Panc1 (cell line): ENCODE data around the gene TERT. TPM values are rescaled to one million over a fixed set of nuclear protein-coding genes. Genes with fewer than 3 reads are reported as not detected.

Experiments
- ATAC-seq: fragments of 200-7000 bp; cut with Tn5 transposase; 2 replicates; pipeline ENCODE4 v1.9.1; 2020; ENCODE audit warnings: mild to moderate bottlenecking, moderate library complexity
- BruUV-seq: library from RNA; stranded (reverse); fragments of 400-500 nt; replicated peaks from 2 replicates; lab custom pipeline; 2021; lab: Mats Ljungman, UMichigan
- CTCF ChIA-PET: fragments of 300-600 bp; sonication (Branson Sonifier 250); formaldehyde crosslinking; loops from one replicate; lab custom pipeline; 2022; ENCODE audit warnings: antibody characterized with exemption; lab: Charles Lee
- POLR2A ChIA-PET: fragments of 300-600 bp; sonication (Branson Sonifier 250); formaldehyde crosslinking; loops from one replicate; lab custom pipeline; 2022; ENCODE audit warnings: antibody characterized with exemption; lab: Charles Lee
- DNase-seq: peaks from one replicate; pipeline ENCODE4 v3.0.0-alpha.2; 2010; ENCODE audit warnings: low read depth, low spot score
- H3K27ac ChIP-seq: 2 replicates; pipeline ENCODE4 v1.5.1; 2011; ENCODE audit warnings: mild to moderate bottlenecking, low read length, inconsistent platforms
- H3K27me3 ChIP-seq: fragments of 200-500 bp; sonication (Bioruptor generic); 2 replicates; pipeline ENCODE4 v1.6.0; 2014; ENCODE audit warnings: low read length, inconsistent platforms; ENCODE audit not compliant: control insufficient read depth, insufficient read depth
- H3K36me3 ChIP-seq: fragments of 200-500 bp; sonication (Bioruptor generic); 2 replicates; pipeline ENCODE4 v1.5.1; 2014; ENCODE audit warnings: inconsistent platforms, mild to moderate bottlenecking, low read length, moderate library complexity; ENCODE audit not compliant: control insufficient read depth, insufficient read depth
- H3K4me1 ChIP-seq: 2 replicates; pipeline ENCODE4 v1.5.1; 2011; ENCODE audit warnings: inconsistent platforms, mild to moderate bottlenecking, low read length, moderate library complexity; ENCODE audit not compliant: control insufficient read depth, insufficient read depth
- H3K4me3 ChIP-seq, 2 experiments: 2 replicates each; pipeline ENCODE4 v1.5.1; 2011 to 2012; ENCODE audit warnings: low read depth in 2 of 2, low read length in 2 of 2, mild to moderate bottlenecking in 2 of 2, inconsistent platforms in 1 of 2, moderate library complexity in 1 of 2
- H3K9me3 ChIP-seq: fragments of 200-500 bp; sonication (Bioruptor generic); 2 replicates; pipeline ENCODE4 v1.5.1; 2014; ENCODE audit warnings: low read depth, mild to moderate bottlenecking, inconsistent platforms, low read length, moderate library complexity; ENCODE audit not compliant: control insufficient read depth, insufficient read depth
- CTCF ChIP-seq: fragments of 450-650 bp; IDR thresholded peaks from 2 replicates; pipeline ENCODE4 v1.5.1; 2017; ENCODE audit warnings: mild to moderate bottlenecking
- POLR2AphosphoS5 ChIP-seq: IDR thresholded peaks from 2 replicates; pipeline ENCODE4 v1.6.1; 2012; ENCODE audit warnings: mild to moderate bottlenecking, low read depth, low read length, moderate library complexity
- SIN3A ChIP-seq: IDR thresholded peaks from 2 replicates; pipeline ENCODE4 v1.6.1; 2012; ENCODE audit warnings: low read depth, mild to moderate bottlenecking, low read length, moderate library complexity, borderline replicate concordance; ENCODE audit not compliant: insufficient read depth
- TCF7L2 ChIP-seq: IDR thresholded peaks from 2 replicates; pipeline ENCODE4 v1.6.1; 2011; ENCODE audit warnings: mild to moderate bottlenecking, low read depth, low read length, inconsistent platforms
- in situ Hi-C: cut with HindIII; loops from 2 replicates; pipeline ENCODE4 v1.10.0; 2016; ENCODE audit warnings: low sequenced_read_pairs, low pct_unique_long_range_greater_than_20kb
- intact Hi-C: fragments of 100-400 bp; cut with micrococcal nuclease; formaldehyde crosslinking; loops from one replicate; pipeline ENCODE4 v1.10.0; 2022; ENCODE audit not compliant: unreplicated experiment
- total RNA-seq: library from RNA; stranded (reverse); gene quantifications from one replicate; pipeline ENCODE4 v1.2.1, GENCODE V29; 2021; ENCODE audit not compliant: unreplicated experiment
- TF ChIP-seq, protein P1 (sequence below), 2 experiments: IDR thresholded peaks; 2 replicates each; pipeline ENCODE4 v1.6.1; 2011 to 2012; ENCODE audit warnings: low read depth in 2 of 2, control low read depth in 1 of 2, low read length in 1 of 2, mild to moderate bottlenecking in 1 of 2, moderate library complexity in 1 of 2; ENCODE audit not compliant: insufficient read depth in 1 of 2

Gene TERT
- total RNA-seq, 1 experiment from 2014 or later = 8.9 TPM

DNA sequence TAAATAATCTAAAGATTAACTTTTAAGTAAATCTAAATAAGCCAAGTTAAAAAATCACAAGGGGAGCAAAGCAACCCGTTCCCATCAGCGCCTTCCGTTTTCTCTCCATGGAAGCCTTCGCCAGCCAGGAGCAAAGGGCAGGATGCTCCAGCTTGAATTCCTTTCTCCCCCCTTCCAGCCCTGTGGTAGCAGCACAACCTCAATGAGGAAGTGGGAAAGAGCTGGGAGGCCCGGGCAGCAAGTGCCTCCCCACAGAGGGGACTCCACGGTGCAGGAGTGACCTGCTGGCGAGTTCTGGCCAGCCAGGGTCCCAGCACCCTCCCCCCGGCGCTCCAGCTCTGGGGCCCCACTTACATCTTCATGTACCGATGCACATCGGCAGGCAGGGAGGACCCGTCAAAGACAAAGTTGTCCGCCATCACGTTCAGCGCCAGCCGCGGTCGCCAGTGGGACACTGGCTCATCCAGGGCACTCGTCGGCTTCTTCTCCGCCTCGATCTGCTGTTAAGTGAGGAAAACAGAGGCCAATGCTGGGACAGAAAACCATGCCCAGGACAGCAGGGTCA, 43.7 kb upstream of the TERT start:
- Histone ChIP-seq H3K9me3 (no peaks in the 10 kb centered on the region), H3K4me1 (peaks cover 6% of the 10 kb centered on the region; the same call in 1 of the 2 replicates), H3K4me3 (no peak overlapping the region), H3K36me3 (peaks cover 24% of the 10 kb centered on the region), H3K27me3 (no peaks in the 10 kb centered on the region), H3K27ac (no peak overlapping the region)
- TF ChIP-seq TCF7L2 = no peak
- TF ChIP-seq, protein P1, sequence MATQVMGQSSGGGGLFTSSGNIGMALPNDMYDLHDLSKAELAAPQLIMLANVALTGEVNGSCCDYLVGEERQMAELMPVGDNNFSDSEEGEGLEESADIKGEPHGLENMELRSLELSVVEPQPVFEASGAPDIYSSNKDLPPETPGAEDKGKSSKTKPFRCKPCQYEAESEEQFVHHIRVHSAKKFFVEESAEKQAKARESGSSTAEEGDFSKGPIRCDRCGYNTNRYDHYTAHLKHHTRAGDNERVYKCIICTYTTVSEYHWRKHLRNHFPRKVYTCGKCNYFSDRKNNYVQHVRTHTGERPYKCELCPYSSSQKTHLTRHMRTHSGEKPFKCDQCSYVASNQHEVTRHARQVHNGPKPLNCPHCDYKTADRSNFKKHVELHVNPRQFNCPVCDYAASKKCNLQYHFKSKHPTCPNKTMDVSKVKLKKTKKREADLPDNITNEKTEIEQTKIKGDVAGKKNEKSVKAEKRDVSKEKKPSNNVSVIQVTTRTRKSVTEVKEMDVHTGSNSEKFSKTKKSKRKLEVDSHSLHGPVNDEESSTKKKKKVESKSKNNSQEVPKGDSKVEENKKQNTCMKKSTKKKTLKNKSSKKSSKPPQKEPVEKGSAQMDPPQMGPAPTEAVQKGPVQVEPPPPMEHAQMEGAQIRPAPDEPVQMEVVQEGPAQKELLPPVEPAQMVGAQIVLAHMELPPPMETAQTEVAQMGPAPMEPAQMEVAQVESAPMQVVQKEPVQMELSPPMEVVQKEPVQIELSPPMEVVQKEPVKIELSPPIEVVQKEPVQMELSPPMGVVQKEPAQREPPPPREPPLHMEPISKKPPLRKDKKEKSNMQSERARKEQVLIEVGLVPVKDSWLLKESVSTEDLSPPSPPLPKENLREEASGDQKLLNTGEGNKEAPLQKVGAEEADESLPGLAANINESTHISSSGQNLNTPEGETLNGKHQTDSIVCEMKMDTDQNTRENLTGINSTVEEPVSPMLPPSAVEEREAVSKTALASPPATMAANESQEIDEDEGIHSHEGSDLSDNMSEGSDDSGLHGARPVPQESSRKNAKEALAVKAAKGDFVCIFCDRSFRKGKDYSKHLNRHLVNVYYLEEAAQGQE (IDR thresholded peaks at IDR 0.05; ENCODE audit: insufficient read depth in 1 of 2, low read depth in 2 of 2, low read length in 1 of 2) = no peak
- TF ChIP-seq CTCF = no peak
- no peak for TF ChIP-seq SIN3A
- no peak for TF ChIP-seq POLR2AphosphoS5
- ATAC-seq (no peak), DNase-seq (no peak)
- CTCF ChIA-PET = no interaction called here
- BruUV-seq = no TSS peak
- POLR2A ChIA-PET = no interaction called here
- in situ Hi-C loops = no loop called here
- intact Hi-C loops = no loop called here

GRCh38 chr5:1338196-1338490, 43.3 kb upstream of the TERT start:
- in situ Hi-C loops = no loop called here
- Histone ChIP-seq H3K9me3 (no peaks in the 10 kb centered on the region), H3K27me3 (no peaks in the 10 kb centered on the region), H3K36me3 (peaks cover 22% of the 10 kb centered on the region), H3K27ac (no peak overlapping the region), H3K4me3 (no peak overlapping the region), H3K4me1 (peaks cover 1% of the 10 kb centered on the region; the same call in 1 of the 2 replicates)
- ATAC-seq = no peak
- ChIA-PET POLR2A (interaction anchor here (0.5 kb wide), 1 partner anchor 654 kb away, joined by 4 read pairs; no protein-coding TSS in a partner anchor), CTCF (no interaction called here)
- intact Hi-C loops = no loop called here
- no peak for DNase-seq
- no peak for TF ChIP-seq POLR2AphosphoS5
- no TSS peak for BruUV-seq

- TF ChIP-seq TCF7L2 (no peak), CTCF (no peak), SIN3A (no peak), POLR2AphosphoS5 (no peak)
- TF ChIP-seq, protein P1 (IDR thresholded peaks at IDR 0.05; ENCODE audit: insufficient read depth in 1 of 2, low read depth in 2 of 2, low read length in 1 of 2) = no peak
- peaks cover 23% of the 10 kb centered on the region for H3K36me3 ChIP-seq
- BruUV-seq = no TSS peak
- no peak overlapping the region for H3K4me3 ChIP-seq
- no peak for DNase-seq
- ChIA-PET CTCF (no interaction called here), POLR2A (interaction anchor here (0.5 kb wide), 1 partner anchor 654 kb away, joined by 4 read pairs; no protein-coding TSS in a partner anchor)
- intact Hi-C loops (no loop called here), in situ Hi-C loops (no loop called here)
- H3K27ac ChIP-seq = no peak overlapping the region
- H3K9me3 ChIP-seq = no peaks in the 10 kb centered on the region
- no peaks in the 10 kb centered on the region for H3K27me3 ChIP-seq
- no peak for ATAC-seq
- no peaks in the 10 kb centered on the region for H3K4me1 ChIP-seq
These were observed 42.8 kb upstream of the TERT start for GRCh38 chr5:1337489-1338195.
